Activated CD4-positive, alpha-beta T cell treated with anti-CD3 and anti-CD28 coated beads for 36 hours (primary cell): ENCODE measurements around the gene SDK2. TPM values are rescaled to one million over a fixed set of nuclear protein-coding genes. Genes with fewer than 3 reads are reported as not detected.
"Not testable (repeated sequence)": the region's sequence is repeated elsewhere in the genome, so short reads cannot be mapped to it uniquely, and the experiment has no call there.

Source experiments
- ATAC-seq: fragments of 200-7000 bp; cut with Tn5 transposase; one replicate; pipeline ENCODE4 v1.10.0; 2021; ENCODE audit warnings: mild to moderate bottlenecking, moderate library complexity
- CTCF ChIA-PET: fragments of 350-600 bp; sonication (Branson Sonifier 250); formaldehyde crosslinking; loops from one replicate; lab custom pipeline; 2021; ENCODE audit warnings: antibody characterized with exemption; lab: Charles Lee
- POLR2A ChIA-PET: fragments of 350-600 bp; sonication (Branson Sonifier 250); formaldehyde crosslinking; loops from one replicate; lab custom pipeline; 2021; ENCODE audit warnings: antibody characterized with exemption, inconsistent platforms; lab: Charles Lee
- DNase-seq: peaks from one replicate; pipeline ENCODE4 v3.0.0-alpha.2; 2020
- H3K27ac Mint-ChIP-seq: one replicate; pipeline ENCODE4 v1.8.0; 2021; ENCODE audit warnings: mixed read lengths
- H3K27me3 Mint-ChIP-seq: one replicate; pipeline ENCODE4 v1.8.0; 2021; ENCODE audit warnings: mixed read lengths
- H3K36me3 Mint-ChIP-seq: one replicate; pipeline ENCODE4 v1.8.0; 2021; ENCODE audit warnings: low read depth, mixed read lengths
- H3K4me1 Mint-ChIP-seq: one replicate; pipeline ENCODE4 v1.8.0; 2021; ENCODE audit warnings: mixed read lengths
- H3K4me3 Mint-ChIP-seq: one replicate; pipeline ENCODE4 v1.8.0; 2021; ENCODE audit warnings: mild to moderate bottlenecking, moderate library complexity, mixed read lengths
- H3K9me3 Mint-ChIP-seq: one replicate; pipeline ENCODE4 v1.8.0; 2021; ENCODE audit warnings: low read depth, mixed read lengths
- intact Hi-C, 2 experiments: fragments of 100-400 bp; cut with DNase I in 1 of 2; cut with micrococcal nuclease in 1 of 2; formaldehyde crosslinking; loops; one replicate each; pipeline versions ENCODE4 v1.14.2 to v1.15.1; 2022 to 2024; cut with DNase I, micrococcal nuclease
- total RNA-seq, 2 experiments: library from RNA; stranded (reverse); gene quantifications; one replicate each; pipeline ENCODE4 v1.2.3, GENCODE V29; 2021

Gene SDK2
- total RNA-seq, 2 experiments from 2014 or later, result 0.23 to 0.27 TPM

DNA sequence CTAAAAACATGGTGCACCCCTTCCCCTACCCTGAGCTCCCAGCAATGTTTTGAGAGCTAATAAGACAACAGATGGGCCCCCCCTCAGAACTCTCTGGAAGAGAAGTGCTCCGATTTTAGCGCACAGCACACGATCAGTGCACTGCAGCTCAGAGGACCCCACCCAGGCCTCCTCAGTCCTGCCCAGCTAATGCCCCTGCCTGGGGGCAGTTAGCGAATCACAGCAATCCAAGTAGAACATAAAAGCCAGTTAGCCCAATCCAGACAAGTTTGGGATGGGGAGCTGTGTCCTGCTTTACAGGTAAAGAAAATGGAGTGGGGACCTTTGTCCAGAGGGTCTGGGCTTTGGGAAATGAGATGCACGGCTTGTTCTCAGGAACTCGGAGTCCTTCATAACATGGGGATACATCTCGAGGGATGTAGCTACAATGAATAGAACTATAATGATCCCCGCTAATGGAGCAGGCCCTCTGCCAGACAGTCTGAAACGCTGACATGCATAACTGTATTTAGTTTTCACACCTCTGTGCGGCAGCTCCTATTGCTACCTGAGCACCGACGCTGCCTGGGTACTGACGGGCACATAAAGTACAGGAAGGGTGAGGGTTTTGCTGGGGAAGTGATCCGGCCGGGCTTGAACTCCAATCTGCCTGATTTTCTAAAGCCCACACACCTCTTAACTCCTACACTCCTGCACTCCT lies 302.7 kb downstream of the SDK2 start:
- no peak for ATAC-seq
- H3K4me1 Mint-ChIP-seq, result peaks cover 4% of the 10 kb centered on the region
- H3K4me3 Mint-ChIP-seq, result no peak overlapping the region
- ChIA-PET CTCF (interaction anchor here (0.6 to 1.5 kb wide), 3 partner anchors 29 to 502 kb away, joined by 4 read pairs; a partner anchor contains a TSS), POLR2A (no interaction called here)
- no peak overlapping the region for H3K27ac Mint-ChIP-seq
- intact Hi-C loops, result loop anchor here in 1 of 2 experiments (2.0 kb wide), 1 partner anchor 29 kb away; the partner anchor contains the start of gene CDC42EP4
- DNase-seq, result no peak
- no peaks in the 10 kb centered on the region for H3K27me3 Mint-ChIP-seq
- no peaks in the 10 kb centered on the region for H3K36me3 Mint-ChIP-seq
- no peaks in the 10 kb centered on the region for H3K9me3 Mint-ChIP-seq

DNA sequence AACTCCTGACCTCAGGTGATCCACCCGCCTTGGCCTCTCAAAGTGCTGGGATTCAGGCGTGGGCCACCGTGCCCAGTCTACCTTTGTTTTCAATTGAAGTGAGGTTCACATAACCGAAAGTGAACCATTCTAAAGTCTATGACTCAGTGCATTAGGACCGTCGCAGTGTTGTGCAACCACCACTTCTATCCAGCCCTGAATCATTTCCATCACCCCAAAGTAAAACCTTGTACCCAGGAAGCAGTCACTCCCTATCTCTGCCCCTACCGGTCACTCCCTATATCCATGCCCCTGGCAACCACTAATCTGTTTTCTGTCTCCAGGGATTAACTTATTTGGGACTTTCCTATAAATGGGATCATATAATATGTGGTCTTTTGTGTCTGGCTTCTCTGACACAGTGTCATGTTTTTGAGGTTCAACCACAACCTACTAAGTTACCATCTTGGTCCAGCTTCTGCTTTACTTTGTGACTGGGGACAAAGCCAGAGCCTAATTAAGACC lies 304.1 kb downstream of the SDK2 start:
- Mint-ChIP-seq H3K4me3 (no peak overlapping the region), H3K27me3 (no peaks in the 10 kb centered on the region), H3K27ac (no peak overlapping the region), H3K9me3 (no peaks in the 10 kb centered on the region), H3K36me3 (no peaks in the 10 kb centered on the region), H3K4me1 (peaks cover 4% of the 10 kb centered on the region)
- ChIA-PET CTCF (interaction anchor here (0.6 kb wide), 1 partner anchor 399 kb away, joined by 3 read pairs; no protein-coding TSS in a partner anchor), POLR2A (no interaction called here)
- peak; percentile 80 for ATAC-seq
- intact Hi-C loops, result loop anchor here in 1 of 2 experiments (2.0 kb wide), 1 partner anchor 27 kb away; the partner anchor contains the start of gene CDC42EP4
- DNase-seq, result peak; percentile 40

DNA sequence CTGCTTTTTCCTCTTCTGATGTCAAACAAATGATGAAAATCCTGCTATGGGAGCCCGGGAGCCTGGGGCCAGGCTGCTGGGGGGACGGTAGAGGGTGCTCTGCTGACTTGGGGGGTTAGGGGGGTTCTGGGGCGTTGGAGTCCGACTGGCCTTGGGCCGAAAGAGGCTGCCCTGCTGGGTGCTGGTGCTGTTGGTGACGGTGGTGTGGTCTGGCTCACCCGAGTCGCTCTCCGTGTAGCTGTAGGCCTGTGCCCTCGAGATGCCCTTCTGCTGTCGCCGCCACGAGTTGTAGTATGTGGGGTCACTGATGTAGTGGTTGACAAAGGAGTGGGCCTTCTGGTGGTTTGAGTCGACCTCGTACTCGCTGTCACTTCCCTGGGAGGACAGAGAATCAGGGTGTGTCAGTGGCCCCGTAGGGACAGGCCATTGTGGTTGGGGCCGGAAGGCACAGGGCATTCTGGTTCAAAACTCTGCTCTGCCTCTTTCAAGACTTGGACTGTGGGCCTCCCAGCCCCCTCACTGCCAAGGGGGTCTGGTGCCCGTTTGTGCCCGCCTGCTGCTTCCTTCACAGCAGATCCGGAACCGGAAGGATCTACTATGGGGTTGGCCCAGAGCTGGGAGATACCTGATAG lies 305.6 kb downstream of the SDK2 start:
- POLR2A ChIA-PET, result no interaction called here
- Mint-ChIP-seq H3K27ac (no peak overlapping the region), H3K36me3 (no peaks in the 10 kb centered on the region), H3K4me3 (no peak overlapping the region), H3K27me3 (no peaks in the 10 kb centered on the region), H3K4me1 (peaks cover 4% of the 10 kb centered on the region), H3K9me3 (no peaks in the 10 kb centered on the region)
- CTCF ChIA-PET, result no interaction called here
- ATAC-seq, result no peak
- DNase-seq, result no peak
- intact Hi-C loops, result no loop called here

DNA sequence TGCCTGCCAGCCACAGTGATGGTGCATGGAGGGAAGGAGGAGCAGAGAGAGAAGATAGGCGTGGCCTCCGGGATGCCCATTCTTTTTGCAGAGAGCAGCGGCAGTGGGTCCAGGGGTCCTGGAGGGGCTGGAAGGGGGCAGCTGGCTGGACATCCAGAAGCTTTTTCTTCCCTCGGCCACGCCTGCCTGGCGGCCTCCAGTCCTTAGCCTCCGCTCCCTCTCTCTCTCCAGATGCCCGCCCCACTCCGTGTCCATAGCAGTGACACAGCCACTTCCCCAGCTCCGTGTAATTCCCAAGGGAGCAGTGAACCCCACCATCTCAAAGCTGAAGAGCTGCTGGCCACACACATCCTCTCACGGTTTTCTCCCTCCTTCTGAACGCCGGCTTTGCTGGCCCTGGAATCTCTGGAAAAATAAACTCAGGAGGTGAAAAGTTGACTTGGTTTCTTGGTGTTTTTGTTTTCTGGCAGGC lies 306.2 kb downstream of the SDK2 start:
- Mint-ChIP-seq H3K27ac (no peak overlapping the region), H3K4me1 (peaks cover 4% of the 10 kb centered on the region), H3K4me3 (no peak overlapping the region), H3K9me3 (no peaks in the 10 kb centered on the region), H3K27me3 (no peaks in the 10 kb centered on the region), H3K36me3 (no peaks in the 10 kb centered on the region)
- CTCF ChIA-PET, result interaction anchor here (0.8 kb wide), 1 partner anchor 32 kb away, joined by 4 read pairs; no protein-coding TSS in a partner anchor
- intact Hi-C loops, result no loop called here
- POLR2A ChIA-PET, result no interaction called here
- ATAC-seq, result no peak
- no peak for DNase-seq

DNA sequence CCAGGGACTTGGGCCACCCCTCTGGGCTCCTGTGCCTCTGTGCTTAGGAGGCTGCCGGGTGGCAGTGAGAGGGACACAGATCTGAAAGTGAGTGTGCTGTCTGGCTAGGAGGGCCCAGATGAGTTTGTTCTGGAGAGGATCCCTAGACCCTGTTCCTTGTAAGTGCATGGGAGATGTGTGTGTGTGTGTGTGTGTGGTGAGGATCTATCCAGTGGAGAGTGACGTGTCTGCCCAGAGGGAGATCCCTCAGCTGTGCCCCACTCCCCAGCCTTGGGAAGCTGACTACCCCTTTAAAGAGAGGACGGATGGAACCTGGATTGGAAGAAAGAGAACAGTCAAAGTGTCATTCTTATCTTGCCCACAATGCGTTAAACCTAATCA lies 306.9 kb downstream of the SDK2 start:
- Mint-ChIP-seq H3K4me3 (no peak overlapping the region), H3K4me1 (peaks cover 4% of the 10 kb centered on the region), H3K27ac (no peak overlapping the region), H3K36me3 (no peaks in the 10 kb centered on the region), H3K9me3 (no peaks in the 10 kb centered on the region), H3K27me3 (no peaks in the 10 kb centered on the region)
- ChIA-PET POLR2A (no interaction called here), CTCF (interaction anchor here (0.8 kb wide), 1 partner anchor 32 kb away, joined by 4 read pairs; no protein-coding TSS in a partner anchor)
- intact Hi-C loops, result no loop called here
- no peak for ATAC-seq
- DNase-seq, result no peak

DNA sequence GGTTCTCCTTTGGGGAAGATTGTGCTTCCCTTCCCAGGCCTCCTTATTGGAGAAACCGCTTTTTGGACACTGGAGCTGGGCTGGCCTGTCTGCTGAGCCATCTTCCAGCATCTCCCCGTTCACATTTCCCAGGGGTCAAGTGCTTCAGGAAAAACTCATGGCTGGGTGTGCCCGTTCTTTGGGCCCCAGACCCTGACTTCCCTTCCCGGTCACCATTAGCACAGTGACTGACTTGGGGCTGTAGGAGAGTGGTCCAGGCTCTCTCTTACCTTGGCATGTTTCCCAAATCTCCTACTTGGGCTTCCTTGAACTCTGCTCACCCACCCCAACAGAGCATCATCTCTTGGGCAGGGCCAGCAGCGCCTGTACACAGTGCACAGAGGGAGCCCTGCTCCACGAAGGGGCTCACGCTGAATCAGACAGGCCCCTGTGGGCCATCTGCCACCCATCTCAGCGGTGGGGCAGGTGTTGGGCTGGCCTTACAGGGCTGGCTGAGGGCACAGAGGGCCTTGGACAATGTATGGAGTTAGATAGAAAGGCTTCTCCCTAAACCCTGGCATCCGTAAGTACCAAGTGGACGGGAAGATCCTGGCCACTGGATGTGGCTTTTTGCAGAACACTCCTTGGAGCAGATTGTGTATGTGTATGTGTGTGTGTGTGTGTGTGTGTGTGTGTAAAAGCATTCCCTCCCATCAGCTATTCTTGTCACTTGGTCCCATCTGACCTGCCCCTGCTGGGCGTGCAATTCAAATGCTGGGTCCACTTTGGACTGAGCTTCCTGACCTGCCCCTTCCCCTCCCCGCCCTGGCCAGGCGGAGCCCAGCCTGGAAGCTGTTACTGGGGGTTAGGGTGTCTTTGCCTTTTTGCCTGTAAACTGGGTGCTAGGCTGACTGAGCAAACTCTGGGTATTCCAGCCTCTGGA lies 307.6 kb downstream of the SDK2 start:
- ChIA-PET POLR2A (no interaction called here), CTCF (no interaction called here)
- ATAC-seq (no peak), DNase-seq (no peak)
- Mint-ChIP-seq H3K27ac (no peak overlapping the region), H3K27me3 (no peaks in the 10 kb centered on the region), H3K4me3 (no peak overlapping the region), H3K9me3 (no peaks in the 10 kb centered on the region), H3K4me1 (peaks cover 4% of the 10 kb centered on the region), H3K36me3 (no peaks in the 10 kb centered on the region)
- intact Hi-C loops, result no loop called here

DNA sequence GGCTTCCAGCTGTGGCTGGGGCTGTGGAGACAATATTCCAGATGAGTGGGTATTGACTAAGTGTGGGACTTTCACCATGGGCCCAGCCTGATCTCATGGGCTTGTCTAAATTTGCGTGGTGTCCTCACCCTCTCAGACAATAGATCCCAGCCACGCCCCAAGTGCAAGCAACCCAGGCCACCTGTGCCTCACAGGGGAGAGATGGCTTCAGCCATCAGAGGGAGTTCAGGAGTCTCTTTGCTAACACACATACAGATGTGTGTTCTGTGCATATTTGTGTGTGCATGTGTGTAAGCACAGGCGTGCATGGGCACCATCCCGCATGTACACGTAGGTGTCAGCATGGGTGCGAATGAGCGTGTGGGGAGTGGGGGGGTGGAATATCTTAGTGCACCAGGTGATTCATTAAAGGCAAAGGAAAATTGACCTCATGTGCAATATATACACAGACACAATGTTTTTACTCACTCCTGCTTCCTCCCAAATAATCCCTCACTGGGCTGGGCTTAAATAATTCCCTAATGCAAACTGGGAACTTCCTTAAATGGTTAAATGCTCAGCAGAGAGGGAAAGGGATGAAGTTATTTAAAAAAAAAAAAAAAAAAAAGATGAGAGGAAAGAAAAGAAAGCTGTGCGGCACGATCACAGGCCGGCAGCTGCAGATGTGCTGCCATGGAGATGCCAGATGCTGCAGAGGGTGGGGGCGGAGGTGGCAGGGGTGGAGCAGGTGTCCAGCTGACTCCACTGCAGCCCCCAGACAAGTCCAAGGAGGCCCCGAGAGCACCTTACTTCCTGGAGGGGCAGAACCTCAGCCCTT lies 308.4 kb downstream of the SDK2 start:
- no peaks in the 10 kb centered on the region for H3K27me3 Mint-ChIP-seq
- CTCF ChIA-PET, result no interaction called here
- no peak overlapping the region for H3K4me3 Mint-ChIP-seq
- no peaks in the 10 kb centered on the region for H3K36me3 Mint-ChIP-seq
- H3K9me3 Mint-ChIP-seq, result no peaks in the 10 kb centered on the region
- no peak overlapping the region for H3K27ac Mint-ChIP-seq
- intact Hi-C loops, result no loop called here
- H3K4me1 Mint-ChIP-seq, result peaks cover 4% of the 10 kb centered on the region
- POLR2A ChIA-PET, result no interaction called here
- ATAC-seq, result no peak
- no peak for DNase-seq

DNA sequence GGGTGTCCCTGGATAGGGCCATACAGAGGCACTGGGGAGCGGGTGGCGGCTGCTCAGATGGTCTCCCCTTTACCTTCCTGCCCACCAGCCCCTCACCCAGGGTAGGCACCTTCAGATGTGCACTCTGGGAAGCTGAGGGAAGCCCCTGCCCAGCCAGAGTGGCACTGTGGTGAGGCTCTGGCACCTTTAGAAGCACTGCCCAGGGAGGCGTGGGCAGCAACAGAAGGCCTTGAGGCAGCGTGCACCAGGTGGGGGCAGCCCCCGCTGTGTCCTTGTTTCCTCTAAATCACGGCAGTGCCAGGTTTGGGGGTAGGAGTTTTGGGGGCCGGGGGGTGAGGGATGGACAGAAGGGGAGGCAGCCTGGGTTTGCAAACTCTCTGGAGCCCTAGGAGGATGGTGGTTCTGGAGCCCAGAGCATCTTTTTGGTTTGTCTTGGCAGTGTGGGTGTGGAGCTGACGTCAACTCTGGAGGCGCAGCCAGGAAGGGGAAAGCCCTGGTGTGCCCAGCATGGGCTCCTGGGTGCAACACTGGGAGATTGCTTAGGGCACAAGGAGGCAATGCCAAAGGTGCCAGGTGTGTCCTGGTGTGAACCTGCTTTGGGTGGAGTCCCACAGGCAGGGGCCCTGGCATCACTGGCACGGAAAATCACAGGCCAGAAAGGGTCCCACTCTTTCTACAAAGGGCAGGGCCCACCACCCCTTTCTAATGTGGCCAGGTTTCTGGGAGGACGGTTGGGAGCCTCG lies 309.3 kb downstream of the SDK2 start:
- no peak for ATAC-seq
- intact Hi-C loops, result no loop called here

DNA sequence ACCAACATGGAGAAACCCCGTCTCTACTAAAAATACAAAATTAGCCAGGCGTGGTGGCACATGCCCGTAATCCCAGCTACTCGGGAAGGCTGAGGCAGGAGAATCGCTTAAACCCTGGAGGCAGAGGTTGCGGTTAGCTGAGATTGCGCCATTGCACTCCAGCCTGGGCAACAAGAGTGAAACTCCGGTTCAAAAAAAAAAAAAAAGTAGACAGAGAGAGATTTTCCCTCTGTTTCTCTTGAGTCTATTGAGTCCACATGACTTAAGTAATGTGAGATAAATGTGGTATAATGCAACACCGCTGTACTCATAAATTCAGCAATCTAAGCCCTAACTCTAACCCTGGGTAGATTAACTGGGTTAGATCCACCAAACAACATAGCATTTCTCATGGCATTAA lies 310.8 kb downstream of the SDK2 start:
- H3K4me1 Mint-ChIP-seq, H3K36me3 Mint-ChIP-seq, H3K4me3 Mint-ChIP-seq, H3K27me3 Mint-ChIP-seq, POLR2A ChIA-PET, H3K9me3 Mint-ChIP-seq, intact Hi-C loops, ATAC-seq, DNase-seq, H3K27ac Mint-ChIP-seq: not testable (repeated sequence)
- CTCF ChIA-PET, result interaction anchor here (0.7 kb wide), 1 partner anchor 756 kb away, joined by 3 read pairs; no protein-coding TSS in a partner anchor

More for the DNA sequence above, 309.3 kb downstream of the SDK2 start:
- Mint-ChIP-seq H3K4me3 (no peak overlapping the region), H3K27ac (no peak overlapping the region), H3K4me1 (peaks cover 1% of the 10 kb centered on the region), H3K27me3 (no peaks in the 10 kb centered on the region), H3K9me3 (no peaks in the 10 kb centered on the region), H3K36me3 (no peaks in the 10 kb centered on the region)
- CTCF ChIA-PET, result no interaction called here
- DNase-seq, result peak; percentile 21
- POLR2A ChIA-PET, result no interaction called here

DNA sequence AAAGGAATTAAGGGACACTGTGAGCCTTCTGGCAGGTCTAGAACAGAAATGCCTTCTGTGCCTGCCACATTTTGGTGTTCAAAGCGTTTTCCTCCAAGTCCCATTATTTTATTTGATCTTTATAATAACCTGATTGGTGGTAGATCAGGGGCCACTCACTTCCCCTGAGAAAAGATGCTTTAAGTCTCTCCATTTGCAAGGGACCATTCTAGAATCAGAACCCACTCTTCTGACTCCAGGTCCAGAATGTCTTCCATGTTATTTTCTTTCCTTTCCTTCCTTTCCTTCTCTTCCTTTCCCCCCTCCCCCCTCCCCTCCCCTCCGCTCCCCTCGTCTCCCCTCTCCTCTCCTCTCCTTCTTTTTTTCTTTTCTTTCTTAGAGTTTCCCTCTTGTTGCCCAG lies 313.2 kb downstream of the SDK2 start:
- POLR2A ChIA-PET, result no interaction called here
- no peak for ATAC-seq
- Mint-ChIP-seq H3K9me3 (no peaks in the 10 kb centered on the region), H3K4me3 (no peak overlapping the region), H3K27ac (no peak overlapping the region), H3K4me1 (no peaks in the 10 kb centered on the region), H3K27me3 (no peaks in the 10 kb centered on the region), H3K36me3 (no peaks in the 10 kb centered on the region)
- CTCF ChIA-PET, result no interaction called here
- intact Hi-C loops, result no loop called here
- no peak for DNase-seq
